Measurements from ENCODE around the gene HPSE2.

- TF ChIP-seq USF2 (IDR thresholded peaks at IDR 0.05; ENCODE audit: borderline replicate concordance, low read depth, low read length) (no peak), CTCF (IDR thresholded peaks at IDR 0.05) (no peak), EZH2phosphoT487 (IDR thresholded peaks at IDR 0.05; ENCODE audit: borderline replicate concordance, low read depth) (no peak), GATA2 (CRISPR knock-in tag; IDR thresholded peaks at IDR 0.05) (no peak), TAF1 (IDR thresholded peaks at IDR 0.05; ENCODE audit: borderline replicate concordance, low read depth, low read length) (no peak), ZBTB33 (IDR thresholded peaks at IDR 0.05; ENCODE audit: borderline replicate concordance, low read depth) (no peak), NFIC (IDR thresholded peaks at IDR 0.05; ENCODE audit: borderline replicate concordance) (no peak)
Observed at GRCh38 chr10:98925651-98926050, 310.0 kb downstream of the HPSE2 start.

Data from SK-N-SH (cell line).